ENCODE data around the gene ZNF512B.

The ZNF512B gene

DNA sequence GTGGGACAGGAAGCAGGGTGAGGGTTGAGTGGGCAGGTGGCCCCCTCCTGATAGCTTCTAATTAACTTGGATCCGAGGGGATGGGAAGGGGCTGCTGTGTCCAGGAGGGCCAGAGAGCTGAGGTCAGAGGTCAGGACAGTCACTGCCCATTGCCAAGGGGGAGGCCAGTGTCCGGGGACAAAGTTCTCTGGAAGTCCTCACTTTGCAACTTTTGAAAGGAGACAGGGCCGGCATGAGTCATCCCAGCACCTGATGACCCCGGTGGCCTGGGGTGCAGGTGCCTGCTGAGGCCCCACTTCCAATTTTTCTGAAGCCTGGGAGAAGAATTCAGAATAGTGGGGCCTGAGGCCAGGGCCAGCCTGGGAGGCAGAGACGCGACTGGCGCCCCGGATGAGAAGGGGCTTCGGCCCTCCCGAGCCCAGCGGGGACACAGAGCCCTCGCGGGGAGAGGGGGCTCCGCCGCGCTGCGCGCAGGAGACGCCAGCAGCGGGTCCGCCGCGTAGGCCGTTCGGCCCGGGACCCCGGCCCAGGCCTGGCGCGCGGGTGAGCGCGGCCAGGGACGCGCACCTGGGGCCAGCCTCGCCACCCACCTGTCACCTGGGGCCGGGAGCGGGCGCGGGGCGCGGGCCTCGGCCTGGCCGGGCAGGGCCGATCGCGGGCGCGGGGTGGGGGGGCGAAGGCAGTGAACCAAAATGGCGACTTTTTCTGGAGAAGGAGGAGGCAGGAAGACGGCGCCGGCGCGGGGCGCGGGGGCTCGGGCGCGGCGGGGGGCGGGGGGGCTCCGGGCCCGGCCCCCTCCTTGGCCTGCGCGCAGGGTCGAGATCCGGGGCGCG, 586 bp downstream of the ZNF512B start:
- TF ChIP-seq GATA2 (IDR thresholded peaks at IDR 0.05; ENCODE audit: low read depth, low read length) (no peak), GATA3 (IDR thresholded peaks at IDR 0.05; ENCODE audit: low read depth, low read length) (no peak)

DNA sequence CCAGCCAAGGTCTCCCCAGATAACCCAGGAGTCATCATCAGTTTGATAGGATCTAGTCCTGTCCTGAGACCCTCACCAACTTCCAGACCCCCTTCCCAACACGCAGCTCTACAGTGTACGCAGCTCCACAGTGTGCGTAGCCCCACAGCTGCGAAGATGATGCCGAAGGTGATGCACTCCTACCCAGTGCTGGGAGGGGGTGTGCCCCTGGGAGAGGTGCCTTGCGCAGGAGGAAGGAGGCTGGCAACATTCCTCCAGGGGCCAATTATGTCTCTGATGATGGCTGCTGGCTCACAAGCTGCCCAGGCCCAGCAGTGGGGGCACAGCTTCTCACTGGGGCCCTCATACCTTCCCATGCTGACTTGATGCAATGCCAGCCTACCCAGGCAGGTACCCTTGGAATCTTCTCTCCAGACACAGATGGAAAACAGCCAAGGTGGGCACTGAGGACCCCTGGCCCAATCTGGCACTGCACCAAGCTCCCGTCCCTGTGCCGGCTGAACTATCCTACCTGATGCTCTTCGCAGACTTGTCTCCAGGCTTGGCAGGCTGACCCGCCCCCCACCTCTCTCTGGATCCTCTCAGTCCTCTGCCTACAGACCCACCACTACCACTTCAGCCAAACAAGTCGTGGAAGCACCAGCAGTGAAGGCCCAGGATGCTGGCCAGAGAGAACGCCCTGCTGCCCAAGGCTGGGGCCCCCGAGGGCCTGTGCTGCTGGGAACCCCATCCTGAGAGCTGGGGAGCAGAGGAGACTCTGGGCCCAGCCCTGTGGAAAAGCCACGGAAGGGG, 1.4 kb downstream of the ZNF512B start:
- no peak for TF ChIP-seq GATA2 (IDR thresholded peaks at IDR 0.05; ENCODE audit: low read depth, low read length)
- TF ChIP-seq GATA3 (IDR thresholded peaks at IDR 0.05; ENCODE audit: low read depth, low read length): no peak

DNA sequence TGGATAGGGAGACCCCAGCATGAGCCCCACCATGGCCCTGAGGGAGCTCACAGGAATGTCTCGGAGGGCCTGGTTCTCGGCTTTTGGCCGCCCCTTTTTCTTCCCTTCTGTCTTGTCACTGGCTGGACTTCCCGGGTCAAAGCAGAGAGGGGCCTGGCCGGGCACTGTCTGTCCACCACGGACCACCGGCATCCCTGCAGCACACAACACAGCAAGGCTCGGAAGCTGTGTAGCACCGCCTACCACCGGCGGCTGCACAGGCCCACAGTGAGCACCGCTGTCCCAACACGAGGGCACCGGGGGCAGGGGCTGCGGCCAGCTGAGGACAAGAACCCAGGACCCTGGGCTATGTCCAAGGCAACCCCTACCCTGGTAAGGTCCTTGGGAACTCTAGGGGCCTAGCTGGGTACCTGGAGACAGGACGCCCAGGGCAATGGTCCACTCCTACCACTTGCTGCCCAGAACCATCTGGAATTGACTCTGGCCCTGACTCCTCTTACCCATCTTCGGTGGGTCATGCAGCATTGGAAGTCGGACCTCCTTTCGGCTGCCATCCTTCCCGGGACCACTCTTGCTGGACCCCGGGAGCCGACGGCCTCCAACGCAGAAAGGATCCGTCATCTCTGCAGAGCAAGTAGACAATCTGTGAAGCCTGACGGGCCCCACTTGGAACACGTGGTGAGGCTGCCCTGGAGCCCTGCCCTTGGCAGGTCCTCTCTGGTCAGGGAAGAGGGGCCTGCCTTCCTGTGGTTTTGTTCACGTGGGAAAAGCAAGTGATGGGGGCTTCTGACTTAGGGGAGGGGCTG, 2.2 kb downstream of the ZNF512B start:
- TF ChIP-seq GATA3 (IDR thresholded peaks at IDR 0.05; ENCODE audit: low read depth, low read length) (no peak), GATA2 (IDR thresholded peaks at IDR 0.05; ENCODE audit: low read depth, low read length) (no peak)

DNA sequence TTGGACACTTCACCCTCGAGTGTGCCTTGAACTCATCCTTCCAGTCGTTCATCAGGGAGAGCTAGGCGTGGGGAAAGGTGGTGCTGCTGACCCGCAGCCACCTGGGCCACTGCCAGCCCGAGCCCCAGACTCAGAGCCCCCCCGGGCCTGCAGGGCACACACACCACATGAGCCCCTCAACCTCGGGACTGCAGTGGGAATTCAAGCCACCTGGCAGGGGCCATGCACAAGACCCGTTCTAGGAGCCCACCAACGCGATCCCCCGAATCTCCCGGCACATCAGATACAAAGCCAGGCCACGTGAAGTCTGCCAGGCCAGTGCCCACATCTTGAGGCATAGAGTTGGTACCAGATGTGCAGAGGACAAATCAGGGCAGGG, 2.8 kb downstream of the ZNF512B start:
- TF ChIP-seq GATA3 (IDR thresholded peaks at IDR 0.05; ENCODE audit: low read depth, low read length): no peak
- no peak for TF ChIP-seq GATA2 (IDR thresholded peaks at IDR 0.05; ENCODE audit: low read depth, low read length)

- TF ChIP-seq GATA3 (IDR thresholded peaks at IDR 0.05; ENCODE audit: low read depth, low read length) (no peak), GATA2 (IDR thresholded peaks at IDR 0.05; ENCODE audit: low read depth, low read length) (no peak)
These were observed 3.4 kb downstream of the ZNF512B start for GRCh38 chr20:63966172-63966943.

DNA sequence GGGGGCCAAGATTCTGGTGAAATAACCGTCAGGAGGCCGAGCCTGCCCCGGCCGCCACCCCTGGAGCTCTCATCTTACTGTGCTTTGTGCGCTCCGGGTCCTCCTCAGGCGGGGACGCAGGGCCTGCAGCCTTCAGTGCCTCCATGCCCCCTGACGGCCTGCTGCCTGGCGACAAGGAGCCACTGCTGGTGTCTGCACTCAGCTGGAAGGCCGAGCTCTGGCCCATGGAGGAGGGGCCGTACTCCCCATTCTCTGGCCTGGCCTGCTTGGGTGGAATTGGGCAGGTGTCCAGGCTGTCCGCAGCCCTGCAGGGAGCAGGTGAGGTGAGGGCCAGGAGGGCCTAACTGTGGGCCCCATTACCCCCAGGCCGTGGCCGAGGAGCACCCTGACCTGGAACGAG, 5.3 kb downstream of the ZNF512B start:
- TF ChIP-seq GATA3 (IDR thresholded peaks at IDR 0.05; ENCODE audit: low read depth, low read length) (no peak), GATA2 (IDR thresholded peaks at IDR 0.05; ENCODE audit: low read depth, low read length) (no peak)

DNA sequence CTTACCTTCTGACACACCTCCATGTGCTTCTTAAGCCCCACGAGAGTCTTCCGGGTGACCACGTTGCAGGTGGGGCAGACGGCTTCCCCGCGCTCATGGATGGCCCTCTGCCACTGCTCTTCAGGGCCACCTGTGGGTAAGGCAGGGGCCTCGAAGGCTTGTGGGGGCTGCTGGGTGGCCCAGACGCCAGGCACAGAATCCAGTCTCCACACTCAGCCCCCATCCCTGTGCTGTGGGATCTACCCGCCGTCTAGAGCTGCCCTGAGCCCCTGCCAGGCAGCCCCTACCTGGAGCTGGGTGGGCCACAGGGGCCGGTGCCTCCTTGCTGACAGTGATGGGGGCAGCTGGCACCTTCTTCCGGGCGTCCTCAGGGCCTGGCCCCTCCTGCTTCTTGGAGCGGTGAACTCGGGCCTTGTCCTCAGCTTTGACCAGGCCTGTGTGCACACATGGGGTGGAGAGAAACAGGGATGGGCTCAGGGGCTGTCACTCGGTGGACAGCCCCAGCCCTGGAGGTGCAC, 5.9 kb downstream of the ZNF512B start:
- TF ChIP-seq GATA2 (IDR thresholded peaks at IDR 0.05; ENCODE audit: low read depth, low read length) (no peak), GATA3 (IDR thresholded peaks at IDR 0.05; ENCODE audit: low read depth, low read length) (no peak)

- TF ChIP-seq GATA3 (IDR thresholded peaks at IDR 0.05; ENCODE audit: low read depth, low read length) (no peak), GATA2 (IDR thresholded peaks at IDR 0.05; ENCODE audit: low read depth, low read length) (no peak)
These were observed 6.4 kb downstream of the ZNF512B start for GRCh38 chr20:63963348-63963741.

GRCh38 chr20:63962426-63963347, 7.0 kb downstream of the ZNF512B start:
- TF ChIP-seq GATA2 (IDR thresholded peaks at IDR 0.05; ENCODE audit: low read depth, low read length) (no peak), GATA3 (IDR thresholded peaks at IDR 0.05; ENCODE audit: low read depth, low read length) (no peak)

GRCh38 chr20:63961664-63962425, 7.9 kb downstream of the ZNF512B start:
- TF ChIP-seq GATA3 (IDR thresholded peaks at IDR 0.05; ENCODE audit: low read depth, low read length) (no peak), GATA2 (IDR thresholded peaks at IDR 0.05; ENCODE audit: low read depth, low read length) (no peak)

GRCh38 chr20:63959699-63960075, 10.0 kb downstream of the ZNF512B start:
- no peak for TF ChIP-seq GATA3 (IDR thresholded peaks at IDR 0.05; ENCODE audit: low read depth, low read length)
- no peak for TF ChIP-seq GATA2 (IDR thresholded peaks at IDR 0.05; ENCODE audit: low read depth, low read length)

Measured in SH-SY5Y (cell line).